Small intestine (tissue), 7 donors: Measurements from ENCODE around the gene SLX9. TPM values are rescaled to one million over a fixed set of nuclear protein-coding genes. Genes with fewer than 3 reads are reported as not detected.

Experiments
- DNase-seq, 2 donors: peaks; one replicate each; pipeline versions ENCODE4 v3.0.0 to v3.0.0-alpha.2; 2013
- FAIRE-seq: peaks from 2 replicates; lab custom pipeline; 2012; peaks lifted over from hg19 to GRCh38; lab: Jason Lieb, UNC
- H3K27ac ChIP-seq, 3 donors: one replicate each; pipeline ENCODE4 v1.5.1; 2013; ENCODE audit warnings: low read length in 2 of 3, mild to moderate bottlenecking in 2 of 3, control low read depth in 1 of 3, inconsistent platforms in 1 of 3, low read depth in 1 of 3, moderate library complexity in 1 of 3
- H3K27me3 ChIP-seq, 3 donors: one replicate each; pipeline ENCODE4 v1.6.1; 2013; ENCODE audit warnings: low read length in 3 of 3, inconsistent platforms in 1 of 3; ENCODE audit not compliant: control insufficient read depth in 3 of 3, insufficient read depth in 3 of 3
- H3K36me3 ChIP-seq, 3 donors: one replicate each; pipeline ENCODE4 v1.6.1; 2013; ENCODE audit warnings: low read length in 3 of 3, inconsistent platforms in 1 of 3, low read depth in 1 of 3, mild to moderate bottlenecking in 1 of 3, moderate library complexity in 1 of 3; ENCODE audit not compliant: control insufficient read depth in 3 of 3, insufficient read depth in 2 of 3
- H3K4me1 ChIP-seq, 3 donors: one replicate each; pipeline ENCODE4 v1.6.1; 2013; ENCODE audit warnings: low read length in 2 of 3, inconsistent platforms in 1 of 3, low read depth in 1 of 3, mild to moderate bottlenecking in 1 of 3, moderate library complexity in 1 of 3; ENCODE audit not compliant: control insufficient read depth in 3 of 3, insufficient read depth in 2 of 3
- H3K4me3 ChIP-seq, 3 donors: one replicate each; pipeline ENCODE4 v1.5.1; 2013; ENCODE audit warnings: low read length in 3 of 3, control low read depth in 1 of 3, inconsistent platforms in 1 of 3, low read depth in 1 of 3, mild to moderate bottlenecking in 1 of 3, moderate library complexity in 1 of 3
- H3K9me3 ChIP-seq, 2 donors: one replicate each; pipeline ENCODE4 v1.6.1; 2013; ENCODE audit warnings: low read depth in 1 of 2, low read length in 1 of 2; ENCODE audit not compliant: control insufficient read depth in 2 of 2, insufficient read depth in 1 of 2
- WGBS, 3 donors: extraction: QIAGEN DNeasy Blood & Tissue Kit; methylation state at CpG; one replicate each; pipeline ENCODE4 v1.1.7; 2013; 5-methylcytosine and 5-hydroxymethylcytosine counted together
- polyA plus RNA-seq, 4 donors: library from polyadenylated mRNA; stranded (reverse) in 3 of 4; unstranded in 1 of 4; fragments of 200-250 nt in 3 of 4; fragments of 120-200 nt in 1 of 4; gene quantifications; one replicate each; pipeline versions ENCODE4 v1.2.1 to v1.2.3, GENCODE V29; 2013
- donor health status: healthy with polysubstance abuse.
- donor health status: control.
- donor health status: control.
- donor health status: Bipolar disorder and iron deficiency.
- donor health status: healthy.

SLX9 gene
- polyA plus RNA-seq, 4 donors: 10.7 to 31.5 (median 24.7) TPM

- Histone ChIP-seq H3K4me3 (no peak overlapping the region), H3K27me3 (peaks cover 4 to 74% (median 5%) of the 10 kb centered on the region in 3 donors), H3K4me1 (peaks cover 2 to 16% (median 4%) of the 10 kb centered on the region in 3 donors), H3K36me3 (peaks cover 0 to 2% (median 0%) of the 10 kb centered on the region in 3 donors), H3K9me3 (peaks cover 0 to 8% of the 10 kb centered on the region in 2 donors), H3K27ac (no peak overlapping the region)
- no peak for DNase-seq
- 82 to 91% (median 83%) methylated on average over 6 of the region's 6 CpGs for WGBS, 3 donors
- no peak for FAIRE-seq
These were observed 10.5 kb upstream of the SLX9 start for GRCh38 chr21:44929242-44929798.

- peaks cover 2 to 16% (median 4%) of the 10 kb centered on the region in 3 donors for H3K4me1 ChIP-seq
- WGBS, 3 donors: 41 to 56% (median 49%) methylated on average over 9 of the region's 9 CpGs
- H3K36me3 ChIP-seq: peaks cover 0 to 4% (median 0%) of the 10 kb centered on the region in 3 donors
- H3K4me3 ChIP-seq: no peak overlapping the region
- no peak overlapping the region for H3K27ac ChIP-seq
- DNase-seq: no peak
- FAIRE-seq: no peak
- peaks cover 4 to 74% (median 5%) of the 10 kb centered on the region in 3 donors for H3K27me3 ChIP-seq
- H3K9me3 ChIP-seq: peaks cover 0 to 8% of the 10 kb centered on the region in 2 donors
These were observed 9.9 kb upstream of the SLX9 start for GRCh38 chr21:44929799-44930542.

- Histone ChIP-seq H3K4me1 (peaks cover 2 to 16% (median 4%) of the 10 kb centered on the region in 3 donors), H3K9me3 (peaks cover 0 to 8% of the 10 kb centered on the region in 2 donors), H3K27ac (no peak overlapping the region), H3K27me3 (peaks cover 4 to 74% (median 5%) of the 10 kb centered on the region in 3 donors), H3K36me3 (peaks cover 0 to 4% (median 0%) of the 10 kb centered on the region in 3 donors), H3K4me3 (no peak overlapping the region)
- 27 to 28% (median 27%) methylated on average over 12 of the region's 12 CpGs for WGBS, 3 donors
- DNase-seq (no peak), FAIRE-seq (no peak)
These were observed 9.3 kb upstream of the SLX9 start for GRCh38 chr21:44930543-44930981.

- Histone ChIP-seq H3K4me3 (peak overlapping the region in 1 of 3 donors; percentile 21), H3K27me3 (peaks cover 4 to 72% (median 5%) of the 10 kb centered on the region in 3 donors), H3K27ac (no peak overlapping the region), H3K36me3 (peaks cover 0 to 4% (median 0%) of the 10 kb centered on the region in 3 donors), H3K9me3 (peaks cover 0 to 8% of the 10 kb centered on the region in 2 donors), H3K4me1 (peaks cover 2 to 16% (median 4%) of the 10 kb centered on the region in 3 donors)
- DNase-seq (no peak), FAIRE-seq (no peak)
- WGBS, 3 donors: 1 to 3% (median 2%) methylated on average over 19 of the region's 19 CpGs
These were observed 8.7 kb upstream of the SLX9 start for GRCh38 chr21:44931137-44931500.

- FAIRE-seq: no peak
These were observed 8.1 kb upstream of the SLX9 start for GRCh38 chr21:44931501-44932407.

GRCh38 chr21:44932408-44933181 is 7.2 kb upstream of the SLX9 start:
- H3K9me3 ChIP-seq: peaks cover 0 to 8% of the 10 kb centered on the region in 2 donors
- peaks cover 0 to 4% (median 0%) of the 10 kb centered on the region in 3 donors for H3K36me3 ChIP-seq
- DNase-seq (peak in 1 of 2 donors; percentile 68), FAIRE-seq (no peak)
- H3K27me3 ChIP-seq: peaks cover 4 to 58% (median 5%) of the 10 kb centered on the region in 3 donors
- no peak overlapping the region for H3K27ac ChIP-seq
- WGBS, 3 donors: 1 to 2% (median 1%) methylated on average over 46 to 68 of the region's 68 CpGs
- peaks cover 2 to 16% (median 4%) of the 10 kb centered on the region in 3 donors for H3K4me1 ChIP-seq
- peak overlapping the region; percentile 22 to 36 (median 35) for H3K4me3 ChIP-seq

More at GRCh38 chr21:44931501-44932407, 8.1 kb upstream of the SLX9 start:
- H3K27ac ChIP-seq: no peak overlapping the region
- peak overlapping the region; percentile 22 to 36 (median 35) for H3K4me3 ChIP-seq
- H3K9me3 ChIP-seq: peaks cover 0 to 8% of the 10 kb centered on the region in 2 donors
- peak in 1 of 2 donors; percentile 37 for DNase-seq
- H3K27me3 ChIP-seq: peaks cover 4 to 66% (median 5%) of the 10 kb centered on the region in 3 donors
- peaks cover 0 to 4% (median 0%) of the 10 kb centered on the region in 3 donors for H3K36me3 ChIP-seq
- 1 to 2% (median 2%) methylated on average over 52 to 78 of the region's 78 CpGs for WGBS, 3 donors
- H3K4me1 ChIP-seq: peaks cover 2 to 16% (median 4%) of the 10 kb centered on the region in 3 donors

GRCh38 chr21:44933199-44933917 is 6.5 kb upstream of the SLX9 start:
- Histone ChIP-seq H3K9me3 (peaks cover 0 to 8% of the 10 kb centered on the region in 2 donors), H3K27ac (no peak overlapping the region), H3K27me3 (peaks cover 4 to 50% (median 5%) of the 10 kb centered on the region in 3 donors), H3K4me1 (peaks cover 2 to 16% (median 4%) of the 10 kb centered on the region in 3 donors), H3K36me3 (peaks cover 0 to 4% (median 0%) of the 10 kb centered on the region in 3 donors), H3K4me3 (no peak overlapping the region)
- WGBS, 3 donors: 54 to 75% (median 57%) methylated on average over 25 of the region's 25 CpGs
- FAIRE-seq (no peak), DNase-seq (no peak)
